PC-3 (cell line): ENCODE results near the gene TMC5. TPM values are rescaled to one million over a fixed set of nuclear protein-coding genes. Genes with fewer than 3 reads are reported as not detected.

ENCODE experiments used
- ATAC-seq: fragments of 200-7000 bp; cut with Tn5 transposase; 2 replicates; pipeline ENCODE4 v1.9.1; 2020; ENCODE audit warnings: mild to moderate bottlenecking, moderate library complexity
- BruUV-seq: library from RNA; stranded (reverse); fragments of 400-500 nt; replicated peaks from 2 replicates; lab custom pipeline; 2021; lab: Mats Ljungman, UMichigan
- CTCF ChIA-PET: fragments of 300-600 bp; sonication (Branson Sonifier 250); formaldehyde crosslinking; loops from one replicate; lab custom pipeline; 2022; ENCODE audit warnings: antibody characterized with exemption; lab: Charles Lee
- POLR2A ChIA-PET: fragments of 300-600 bp; sonication (Branson Sonifier 250); formaldehyde crosslinking; loops from one replicate; lab custom pipeline; 2022; ENCODE audit warnings: antibody characterized with exemption; ENCODE audit not compliant: unreplicated experiment; lab: Charles Lee
- DNase-seq: peaks from one replicate; pipeline ENCODE4 v3.0.0-alpha.2; 2015
- H2AFZ ChIP-seq: fragments of 300-600 bp; sonication (generic); 2 replicates; pipeline ENCODE4 v1.6.0; 2016; ENCODE audit warnings: antibody characterized with exemption, low read length
- H3F3A ChIP-seq: fragments of 300-600 bp; sonication (generic); one replicate; pipeline ENCODE4 v1.6.0; 2017; ENCODE audit warnings: antibody characterized with exemption, low read length, control low read depth, mild to moderate bottlenecking; ENCODE audit not compliant: unreplicated experiment
- H3K27ac ChIP-seq: fragments of 300-600 bp; sonication (generic); 2 replicates; pipeline ENCODE4 v1.5.1; 2016; ENCODE audit warnings: mild to moderate bottlenecking, low read length
- H3K27me3 ChIP-seq: fragments of 300-600 bp; sonication (generic); 2 replicates; pipeline ENCODE4 v1.6.1; 2016; ENCODE audit warnings: low read length, mixed read lengths
- H3K36me3 ChIP-seq: fragments of 300-600 bp; sonication (generic); 2 replicates; pipeline ENCODE4 v1.6.1; 2016; ENCODE audit warnings: low read depth, mixed run types, low read length, mixed read lengths
- H3K4me1 ChIP-seq: fragments of 300-600 bp; sonication (generic); 2 replicates; pipeline ENCODE4 v1.5.1; 2016; ENCODE audit warnings: low read length; ENCODE audit not compliant: insufficient read depth
- H3K4me2 ChIP-seq: fragments of 300-600 bp; sonication (generic); 2 replicates; pipeline ENCODE4 v1.6.0; 2016; ENCODE audit warnings: low read length
- H3K4me3 ChIP-seq: fragments of 300-600 bp; sonication (generic); 2 replicates; pipeline ENCODE4 v1.5.1; 2016; ENCODE audit warnings: mild to moderate bottlenecking, low read length, mixed read lengths
- H3K79me2 ChIP-seq: fragments of 300-600 bp; sonication (generic); 2 replicates; pipeline ENCODE4 v1.6.1; 2017; ENCODE audit warnings: low read length, mixed read lengths
- H3K9ac ChIP-seq: fragments of 300-600 bp; sonication (generic); 2 replicates; pipeline ENCODE4 v1.6.0; 2016; ENCODE audit warnings: mild to moderate bottlenecking, low read length
- H3K9me2 ChIP-seq: fragments of 300-600 bp; sonication (generic); replicated peaks from 2 replicates; pipeline ENCODE4 v1.6.1; 2016; ENCODE audit warnings: mixed run types, low read length, mixed read lengths
- H3K9me3 ChIP-seq: fragments of 300-600 bp; sonication (generic); 2 replicates; pipeline ENCODE4 v1.6.1; 2016; ENCODE audit warnings: low read length, mixed read lengths
- H4K20me1 ChIP-seq: fragments of 300-600 bp; sonication (generic); 2 replicates; pipeline ENCODE4 v1.6.1; 2016; ENCODE audit warnings: low read length, mixed read lengths
- CTCF ChIP-seq: fragments of 300-600 bp; sonication (generic); conservative IDR thresholded peaks from 2 replicates; pipeline ENCODE4 v1.5.1; 2017; ENCODE audit warnings: antibody characterized with exemption, low read depth, mild to moderate bottlenecking, low read length
- EZH2 ChIP-seq: fragments of 300-600 bp; sonication (generic); IDR thresholded peaks from one replicate; pipeline ENCODE4 v1.6.1; 2017; ENCODE audit warnings: antibody characterized with exemption, mild to moderate bottlenecking, low read length; ENCODE audit not compliant: unreplicated experiment
- EZH2phosphoT487 ChIP-seq: fragments of 300-600 bp; sonication (generic); IDR thresholded peaks from 2 replicates; pipeline ENCODE4 v1.6.1; 2018; ENCODE audit warnings: mild to moderate bottlenecking, antibody characterized with exemption, low read length, borderline replicate concordance
- intact Hi-C: fragments of 100-400 bp; cut with micrococcal nuclease; formaldehyde crosslinking; loops from 2 replicates; pipeline ENCODE4 v1.9.0; 2023
- total RNA-seq: library from RNA; depleted of rRNA; stranded (reverse); fragments of >200 nt; gene quantifications from 2 replicates; pipeline ENCODE4 v1.2.3, GENCODE V29; 2014; rRNA removed

The TMC5 gene
- total RNA-seq, 1 experiment from 2014 or later = 7.4 TPM

GRCh38 chr16:19548144-19548543, 130.5 kb downstream of the TMC5 start:
- Histone ChIP-seq H2AFZ (no peak overlapping the region), H3K4me1 (no peaks in the 10 kb centered on the region), H3K79me2 (no peaks in the 10 kb centered on the region), H3K4me3 (no peak overlapping the region), H3K4me2 (no peak overlapping the region), H3K9ac (no peak overlapping the region), H4K20me1 (no peaks in the 10 kb centered on the region), H3K9me2 (no peaks in the 10 kb centered on the region), H3K27me3 (no peaks in the 10 kb centered on the region), H3K36me3 (peaks cover 16% of the 10 kb centered on the region), H3F3A (no peaks in the 10 kb centered on the region), H3K9me3 (no peaks in the 10 kb centered on the region), H3K27ac (no peak overlapping the region)
- BruUV-seq = no TSS peak
- ATAC-seq = no peak
- CTCF ChIA-PET = no interaction called here
- DNase-seq = no peak
- no peak for TF ChIP-seq EZH2phosphoT487
- no peak for TF ChIP-seq EZH2
- no peak for TF ChIP-seq CTCF
- POLR2A ChIA-PET = no interaction called here
- intact Hi-C loops = no loop called here

Other genes starting within 250 kb of the TMC5 start
- gene SYT17, start 249.6 kb upstream of the TMC5 start, total RNA-seq = 10.8 and 11.8 TPM in 2 replicates
- gene CLEC19A, start 132.2 kb upstream of the TMC5 start, total RNA-seq = not detected in 2 replicates
- gene GDE1, start 104.2 kb downstream of the TMC5 start, total RNA-seq = 45.6 and 50.7 TPM in 2 replicates
- 5.4 and 10.0 TPM in 2 replicates for gene CCP110, start 106.1 kb downstream of the TMC5 start, total RNA-seq
- gene VPS35L, start 137.8 kb downstream of the TMC5 start, total RNA-seq = 2.9 and 9.1 TPM in 2 replicates